Left ventricle myocardium inferior (tissue), 1 donor: Measurements from ENCODE around the gene RAB5A. TPM values are rescaled to one million over a fixed set of nuclear protein-coding genes. Genes with fewer than 3 reads are reported as not detected.

ENCODE experiments used
- DNase-seq: peaks from one replicate; pipeline ENCODE4 v3.0.0-alpha.2; 2020
- H3K27ac ChIP-seq: fragments of 200-600 bp; replicated peaks from 2 replicates; pipeline ENCODE4 v1.8.0; 2021
- H3K27me3 ChIP-seq: fragments of 200-600 bp; 2 replicates; pipeline ENCODE4 v1.8.0; 2021; ENCODE audit warnings: low read depth
- H3K36me3 ChIP-seq: fragments of 200-600 bp; 2 replicates; pipeline ENCODE4 v1.8.0; 2021
- H3K4me1 ChIP-seq: fragments of 200-600 bp; 2 replicates; pipeline ENCODE4 v1.8.0; 2021
- H3K4me3 ChIP-seq: fragments of 200-600 bp; 2 replicates; pipeline ENCODE4 v1.8.0; 2021; ENCODE audit warnings: mild to moderate bottlenecking, moderate library complexity
- H3K9me3 ChIP-seq: fragments of 200-600 bp; replicated peaks from 2 replicates; pipeline ENCODE4 v1.8.0; 2021
- intact Hi-C: fragments of 100-400 bp; cut with micrococcal nuclease; formaldehyde crosslinking; loops from one replicate; pipeline ENCODE4 v1.11.0; 2022
- total RNA-seq: library from RNA; stranded (reverse); fragmentation: NEBNext Ultra II Directional; extraction: Animal tissue kit (Norgen Biotek cat#: 25700); gene quantifications from one replicate; pipeline ENCODE4 v1.2.1, GENCODE V29; 2021
- TF ChIP-seq, protein P1 (sequence below): fragments of 200-600 bp; IDR thresholded peaks from 2 replicates; pipeline ENCODE4 v1.8.0; 2021; ENCODE audit warnings: antibody characterized with exemption, mild to moderate bottlenecking, borderline replicate concordance
- donor health status: DM: no; HTN: yes; CAD: no; lungs with severe emphysema.

Gene RAB5A
- total RNA-seq, 1 donor from 2014 or later: 52.0 TPM

DNA sequence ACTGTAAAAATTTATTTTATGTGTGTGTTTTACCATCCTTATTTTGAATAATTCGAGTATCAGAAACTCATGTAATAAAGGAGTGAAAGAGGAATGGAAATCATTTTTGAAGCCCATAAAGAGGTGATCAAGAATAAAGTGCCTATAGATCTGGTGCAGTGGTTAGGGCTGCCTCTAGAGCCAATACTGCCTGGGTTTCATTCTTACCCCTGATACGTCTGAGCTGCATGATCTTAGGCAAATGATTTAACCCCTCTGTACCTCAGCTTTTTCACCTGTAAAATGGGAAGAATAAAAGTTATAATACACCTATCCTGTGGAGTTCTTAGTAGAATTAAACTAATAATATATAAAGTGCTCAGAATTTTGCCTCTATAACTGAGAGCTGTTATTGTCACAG is 43.2 kb upstream of the RAB5A start:
- Histone ChIP-seq H3K36me3 (no peaks in the 10 kb centered on the region), H3K4me1 (no peaks in the 10 kb centered on the region), H3K9me3 (peaks cover 9% of the 10 kb centered on the region), H3K27ac (no peak overlapping the region), H3K27me3 (no peaks in the 10 kb centered on the region), H3K4me3 (no peak overlapping the region)
- intact Hi-C loops: no loop called here
- TF ChIP-seq, protein P1, sequence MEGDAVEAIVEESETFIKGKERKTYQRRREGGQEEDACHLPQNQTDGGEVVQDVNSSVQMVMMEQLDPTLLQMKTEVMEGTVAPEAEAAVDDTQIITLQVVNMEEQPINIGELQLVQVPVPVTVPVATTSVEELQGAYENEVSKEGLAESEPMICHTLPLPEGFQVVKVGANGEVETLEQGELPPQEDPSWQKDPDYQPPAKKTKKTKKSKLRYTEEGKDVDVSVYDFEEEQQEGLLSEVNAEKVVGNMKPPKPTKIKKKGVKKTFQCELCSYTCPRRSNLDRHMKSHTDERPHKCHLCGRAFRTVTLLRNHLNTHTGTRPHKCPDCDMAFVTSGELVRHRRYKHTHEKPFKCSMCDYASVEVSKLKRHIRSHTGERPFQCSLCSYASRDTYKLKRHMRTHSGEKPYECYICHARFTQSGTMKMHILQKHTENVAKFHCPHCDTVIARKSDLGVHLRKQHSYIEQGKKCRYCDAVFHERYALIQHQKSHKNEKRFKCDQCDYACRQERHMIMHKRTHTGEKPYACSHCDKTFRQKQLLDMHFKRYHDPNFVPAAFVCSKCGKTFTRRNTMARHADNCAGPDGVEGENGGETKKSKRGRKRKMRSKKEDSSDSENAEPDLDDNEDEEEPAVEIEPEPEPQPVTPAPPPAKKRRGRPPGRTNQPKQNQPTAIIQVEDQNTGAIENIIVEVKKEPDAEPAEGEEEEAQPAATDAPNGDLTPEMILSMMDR: no peak
- DNase-seq: no peak

DNA sequence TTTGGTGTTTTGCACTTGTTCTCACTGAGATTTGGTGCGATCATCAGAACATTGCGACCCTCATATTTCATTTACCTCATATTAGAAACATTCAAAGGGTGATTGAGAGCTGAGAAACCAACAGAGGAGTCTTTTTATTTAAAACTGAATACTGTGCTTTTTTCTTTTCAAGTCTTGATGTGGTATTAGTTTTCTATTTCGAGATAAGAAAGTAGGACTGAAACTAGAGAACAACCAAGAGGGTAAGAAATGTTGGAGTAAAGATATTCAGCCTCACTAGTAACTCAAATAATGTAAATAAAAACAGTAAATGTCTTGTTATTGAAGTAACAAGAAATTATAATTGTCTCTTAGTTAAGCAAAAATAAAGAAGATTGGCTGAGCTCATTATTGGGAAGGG is 39.4 kb upstream of the RAB5A start:
- no peak overlapping the region for H3K27ac ChIP-seq
- TF ChIP-seq, protein P1: no peak
- H3K27me3 ChIP-seq: no peaks in the 10 kb centered on the region
- H3K36me3 ChIP-seq: no peaks in the 10 kb centered on the region
- peaks cover 33% of the 10 kb centered on the region for H3K9me3 ChIP-seq
- DNase-seq: no peak
- H3K4me1 ChIP-seq: no peaks in the 10 kb centered on the region
- H3K4me3 ChIP-seq: no peak overlapping the region
- intact Hi-C loops: no loop called here

DNA sequence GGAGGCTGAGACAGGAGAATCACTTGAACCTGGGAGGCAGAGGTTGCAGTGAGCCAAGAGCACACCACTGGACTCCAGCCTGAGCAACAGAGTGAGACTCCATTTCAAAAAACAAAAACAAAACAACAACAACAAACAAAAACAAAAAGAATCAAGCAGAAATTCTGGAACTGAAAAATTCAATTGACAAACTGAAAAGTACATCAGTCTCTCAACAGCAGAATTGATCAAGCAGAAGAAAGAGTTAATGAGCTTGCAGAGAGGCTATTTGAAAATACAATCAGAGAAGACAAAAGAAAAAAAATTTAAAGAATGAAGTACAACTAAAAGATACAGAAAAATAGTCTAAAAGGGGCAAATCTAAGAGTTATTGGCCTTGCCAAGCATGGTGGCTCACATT is 35.4 kb upstream of the RAB5A start:
- Histone ChIP-seq H3K4me3 (no peak overlapping the region), H3K27ac (no peak overlapping the region), H3K9me3 (peaks cover 49% of the 10 kb centered on the region), H3K4me1 (no peaks in the 10 kb centered on the region), H3K27me3 (no peaks in the 10 kb centered on the region), H3K36me3 (no peaks in the 10 kb centered on the region)
- TF ChIP-seq, protein P1: no peak
- intact Hi-C loops: no loop called here
- DNase-seq: no peak

DNA sequence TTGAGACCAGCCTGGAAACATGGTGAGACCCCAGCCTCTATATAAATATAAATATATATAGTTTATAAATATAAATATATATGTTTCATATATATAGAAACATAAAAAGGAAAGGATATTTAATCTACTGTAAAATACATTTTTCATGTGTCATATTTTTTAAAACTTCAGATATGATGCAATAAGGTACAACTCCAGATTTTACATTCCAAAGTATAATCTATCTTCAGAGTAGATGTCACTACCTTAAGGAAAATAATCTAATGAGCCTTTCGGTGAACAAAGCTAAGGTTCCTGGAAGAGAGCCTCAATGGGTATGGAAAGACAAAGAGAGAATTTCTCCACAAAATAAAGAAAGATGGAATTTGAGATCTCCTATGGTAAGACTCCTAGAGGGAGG is 29.7 kb upstream of the RAB5A start:
- Histone ChIP-seq H3K27ac (no peak overlapping the region), H3K36me3 (no peaks in the 10 kb centered on the region), H3K9me3 (peaks cover 21% of the 10 kb centered on the region), H3K27me3 (no peaks in the 10 kb centered on the region), H3K4me1 (no peaks in the 10 kb centered on the region), H3K4me3 (no peak overlapping the region)
- DNase-seq: no peak
- TF ChIP-seq, protein P1: no peak
- intact Hi-C loops: no loop called here

- H3K27ac ChIP-seq: no peak overlapping the region
- no peaks in the 10 kb centered on the region for H3K9me3 ChIP-seq
- intact Hi-C loops: no loop called here
- H3K36me3 ChIP-seq: no peaks in the 10 kb centered on the region
- TF ChIP-seq, protein P1: no peak
- H3K27me3 ChIP-seq: no peaks in the 10 kb centered on the region
- H3K4me3 ChIP-seq: no peak overlapping the region
- H3K4me1 ChIP-seq: no peaks in the 10 kb centered on the region
- no peak for DNase-seq
These were observed 26.4 kb upstream of the RAB5A start for GRCh38 chr3:19920401-19921080.
